KMS-11 (cell line): ENCODE data around the gene CDH4.

ENCODE experiments used
- H2AFZ ChIP-seq: fragments of 200-600 bp; sonication (generic); 2 replicates; pipeline ENCODE4 v1.6.1; 2016; ENCODE audit warnings: antibody characterized with exemption, mixed run types, low read depth
- H3K27ac ChIP-seq: fragments of 200-600 bp; sonication (generic); 2 replicates; pipeline ENCODE4 v1.6.1; 2016; ENCODE audit warnings: mild to moderate bottlenecking, mixed run types
- H3K27me3 ChIP-seq: fragments of 200-600 bp; sonication (generic); 2 replicates; pipeline ENCODE4 v1.6.1; 2017; ENCODE audit warnings: mild to moderate bottlenecking, low read depth, mixed run types, moderate library complexity; ENCODE audit not compliant: insufficient read depth
- H3K36me3 ChIP-seq: fragments of 200-600 bp; sonication (generic); 2 replicates; pipeline ENCODE4 v1.6.1; 2017; ENCODE audit warnings: mild to moderate bottlenecking, mixed run types; ENCODE audit not compliant: insufficient read depth
- H3K4me1 ChIP-seq: fragments of 200-600 bp; sonication (generic); 2 replicates; pipeline ENCODE4 v1.6.1; 2016; ENCODE audit warnings: mild to moderate bottlenecking, low read depth, mixed run types; ENCODE audit not compliant: poor library complexity, severe bottlenecking
- H3K4me2 ChIP-seq: fragments of 200-600 bp; sonication (generic); 2 replicates; pipeline ENCODE4 v1.7.0; 2016; ENCODE audit warnings: mild to moderate bottlenecking, mixed run types
- H3K4me3 ChIP-seq: fragments of 200-600 bp; sonication (generic); IDR thresholded peaks from 2 replicates; pipeline ENCODE4 v1.6.1; 2017; ENCODE audit warnings: low read depth, low read length, mixed read lengths; ENCODE audit not compliant: insufficient read depth
- H3K79me2 ChIP-seq: fragments of 200-600 bp; sonication (generic); 2 replicates; pipeline ENCODE4 v1.6.1; 2016; ENCODE audit warnings: low read depth, mixed run types; ENCODE audit not compliant: insufficient read depth
- H3K9ac ChIP-seq: fragments of 200-600 bp; sonication (generic); 2 replicates; pipeline ENCODE4 v1.6.1; 2016; ENCODE audit warnings: mild to moderate bottlenecking, mixed run types
- H4K20me1 ChIP-seq: fragments of 200-600 bp; sonication (generic); 2 replicates; pipeline ENCODE4 v1.6.1; 2016; ENCODE audit warnings: mild to moderate bottlenecking, mixed run types; ENCODE audit not compliant: insufficient read depth
- CTCF ChIP-seq: fragments of 200-600 bp; sonication (generic); conservative IDR thresholded peaks from 2 replicates; pipeline ENCODE4 v1.6.1; 2017; ENCODE audit warnings: low read depth, mild to moderate bottlenecking, antibody characterized with exemption, low read length, moderate library complexity, mixed read lengths

CDH4 gene

GRCh38 chr20:61828891-61829290, 576.8 kb downstream of the CDH4 start:
- no peak overlapping the region for H3K4me3 ChIP-seq
- no peak overlapping the region for H3K27ac ChIP-seq
- H3K79me2 ChIP-seq: no peaks in the 10 kb centered on the region
- no peak overlapping the region for H3K4me2 ChIP-seq
- no peak overlapping the region for H2AFZ ChIP-seq
- no peak overlapping the region for H3K9ac ChIP-seq
- no peaks in the 10 kb centered on the region for H3K36me3 ChIP-seq
- TF ChIP-seq CTCF: no peak
- no peaks in the 10 kb centered on the region for H4K20me1 ChIP-seq
- peaks cover 47% of the 10 kb centered on the region; the same call in 1 of the 2 replicates for H3K27me3 ChIP-seq
- no peaks in the 10 kb centered on the region for H3K4me1 ChIP-seq

DNA sequence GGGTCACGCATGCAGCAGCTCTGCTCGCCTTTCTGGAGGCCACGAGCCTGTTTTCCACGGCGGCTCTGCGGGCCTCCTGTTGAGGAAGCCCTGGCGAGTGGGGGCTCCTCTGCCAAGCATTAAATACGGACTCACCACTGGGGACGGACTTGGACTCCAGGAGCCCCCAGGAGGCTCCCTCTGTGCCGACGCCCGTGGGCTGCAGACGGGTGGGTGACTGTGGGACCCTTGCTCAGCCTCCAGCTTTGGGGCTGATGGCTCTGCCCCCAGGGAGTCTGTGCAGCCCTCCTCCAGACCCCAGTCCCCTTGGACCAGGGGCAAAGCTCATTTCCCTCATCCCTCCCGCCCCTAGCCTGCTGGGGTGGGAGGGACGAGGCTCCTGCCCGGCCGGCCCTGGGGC, 577.5 kb downstream of the CDH4 start:
- no peak overlapping the region for H3K9ac ChIP-seq
- peaks cover 45% of the 10 kb centered on the region; the same call in 1 of the 2 replicates for H3K27me3 ChIP-seq
- H3K4me3 ChIP-seq: no peak overlapping the region
- H3K4me1 ChIP-seq: no peaks in the 10 kb centered on the region
- TF ChIP-seq CTCF: no peak
- no peaks in the 10 kb centered on the region for H3K79me2 ChIP-seq
- H3K4me2 ChIP-seq: no peak overlapping the region
- H4K20me1 ChIP-seq: no peaks in the 10 kb centered on the region
- no peak overlapping the region for H3K27ac ChIP-seq
- no peak overlapping the region for H2AFZ ChIP-seq
- no peaks in the 10 kb centered on the region for H3K36me3 ChIP-seq

DNA sequence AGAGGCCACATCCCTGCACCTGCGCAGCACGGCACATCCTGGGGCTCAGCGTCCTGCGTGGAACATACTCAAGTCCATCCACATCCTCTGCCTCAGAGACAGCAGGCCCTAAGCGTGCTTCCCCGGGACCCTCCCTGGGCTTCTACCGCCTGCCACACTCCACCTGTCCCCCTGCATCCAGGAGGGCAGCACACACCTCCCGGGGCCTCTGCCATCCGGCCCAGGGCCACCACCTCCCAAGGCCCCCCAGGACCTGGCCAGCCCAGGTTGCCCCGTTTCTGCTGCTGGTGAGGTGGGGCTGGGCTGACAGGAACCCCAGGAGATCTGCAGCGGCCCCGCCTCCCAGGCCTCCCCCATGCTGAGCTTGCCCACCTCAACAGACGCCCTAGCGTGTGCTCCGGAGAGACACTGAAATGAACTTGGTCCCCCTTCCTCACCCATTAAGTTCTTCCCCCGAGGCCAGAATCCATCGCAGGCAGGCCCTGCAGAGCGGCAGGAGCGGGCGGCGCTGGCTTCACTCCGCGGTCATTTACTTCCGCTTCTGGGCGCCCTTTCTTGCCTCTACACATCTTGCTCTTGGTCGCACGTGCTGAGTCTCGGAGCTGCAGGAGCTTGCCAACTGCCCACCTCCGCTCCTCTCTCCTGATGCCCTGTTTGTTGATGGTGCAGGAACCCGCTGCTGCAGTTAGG, 578.3 kb downstream of the CDH4 start:
- Histone ChIP-seq H3K4me3 (no peak overlapping the region), H4K20me1 (no peaks in the 10 kb centered on the region), H3K27ac (no peak overlapping the region), H3K4me2 (no peak overlapping the region), H3K79me2 (no peaks in the 10 kb centered on the region), H2AFZ (no peak overlapping the region), H3K9ac (no peak overlapping the region), H3K27me3 (peaks cover 49% of the 10 kb centered on the region; the same call in 1 of the 2 replicates), H3K36me3 (no peaks in the 10 kb centered on the region), H3K4me1 (no peaks in the 10 kb centered on the region)
- no peak for TF ChIP-seq CTCF

DNA sequence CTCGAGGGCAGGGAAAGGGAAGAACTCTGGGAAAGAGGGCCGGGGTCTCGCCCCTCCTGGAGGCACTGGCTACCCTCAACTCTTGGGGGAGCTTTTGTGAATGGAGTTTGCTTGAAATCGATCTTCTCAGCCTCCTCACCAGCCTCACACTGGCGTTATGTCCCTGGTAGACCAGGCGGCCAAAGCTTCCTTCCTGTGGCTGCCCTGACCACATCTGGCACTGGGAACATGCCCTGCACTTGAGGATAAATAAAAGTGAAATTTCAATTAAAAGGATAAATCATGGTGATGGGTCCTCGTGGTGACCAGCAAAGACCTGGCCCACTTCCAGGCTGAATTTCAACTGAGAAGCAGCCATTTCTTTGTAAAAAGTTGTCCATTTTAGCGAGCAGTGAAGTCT, 578.9 kb downstream of the CDH4 start:
- Histone ChIP-seq H3K4me2 (no peak overlapping the region), H3K27me3 (peaks cover 54% of the 10 kb centered on the region; the same call in 1 of the 2 replicates), H3K4me3 (no peak overlapping the region), H3K27ac (no peak overlapping the region), H3K9ac (no peak overlapping the region), H2AFZ (no peak overlapping the region), H3K36me3 (no peaks in the 10 kb centered on the region), H3K79me2 (no peaks in the 10 kb centered on the region), H3K4me1 (no peaks in the 10 kb centered on the region), H4K20me1 (no peaks in the 10 kb centered on the region)
- no peak for TF ChIP-seq CTCF
